HL-60 (cell line): Measurements from ENCODE around the gene LCN6.

ENCODE experiments used
- GABPA ChIP-seq: IDR thresholded peaks from 2 replicates; pipeline ENCODE4 v1.6.1; 2012; ENCODE audit warnings: low read depth
- TF ChIP-seq, protein P1 (sequence below): IDR thresholded peaks from one replicate; pipeline ENCODE4 v1.5.1; 2011; ENCODE audit warnings: low read length, control low read depth, inconsistent platforms; ENCODE audit not compliant: insufficient read depth
- TF ChIP-seq, protein P2 (sequence below): IDR thresholded peaks from 2 replicates; pipeline ENCODE4 v1.6.1; 2012; ENCODE audit warnings: low read depth; ENCODE audit not compliant: insufficient replicate concordance

DNA sequence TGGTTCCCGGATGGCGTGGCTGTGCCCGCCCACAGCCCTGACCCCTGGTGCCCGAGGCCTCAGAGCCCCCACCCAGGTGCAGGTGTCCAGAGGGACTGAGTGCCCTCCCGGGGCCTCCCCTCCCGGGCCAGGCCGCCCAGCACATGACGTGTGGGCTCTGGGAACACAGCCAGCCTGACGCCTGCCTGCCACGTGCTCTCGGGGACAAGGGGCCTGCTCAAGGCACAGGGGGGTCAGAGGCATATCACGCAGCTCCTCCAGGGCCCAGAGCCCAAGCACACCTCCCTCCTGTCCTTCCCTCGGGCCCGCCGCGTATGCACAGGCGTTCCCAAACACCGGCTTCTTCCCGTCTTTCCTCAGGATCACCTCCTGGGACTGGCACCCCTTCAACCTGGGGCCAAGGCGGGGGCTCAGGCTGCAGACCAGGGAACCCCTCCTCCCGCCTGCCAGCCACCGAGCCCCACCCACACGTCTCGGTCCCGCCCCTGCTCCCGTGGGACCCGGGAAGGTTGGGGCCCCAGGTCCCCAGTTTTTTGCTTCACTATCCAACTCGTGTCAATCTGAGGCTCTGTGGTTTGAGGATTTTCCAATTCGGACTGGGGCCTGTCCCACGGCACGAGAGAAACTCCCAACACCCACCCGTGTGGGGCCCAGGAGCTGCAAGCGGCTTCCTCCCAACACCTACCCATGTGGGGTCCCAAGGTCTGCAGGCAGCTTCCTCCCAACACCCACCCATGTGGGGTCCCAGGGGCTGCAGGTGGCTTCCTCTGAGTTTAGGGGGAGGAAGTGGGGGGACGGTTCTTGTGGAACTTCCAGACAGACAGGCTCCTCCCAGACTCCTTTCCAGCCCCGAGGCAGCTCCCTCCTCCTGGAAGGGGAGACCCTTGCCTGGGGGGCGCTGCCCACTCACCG lies 7.1 kb downstream of the LCN6 start:
- TF ChIP-seq, protein P1, sequence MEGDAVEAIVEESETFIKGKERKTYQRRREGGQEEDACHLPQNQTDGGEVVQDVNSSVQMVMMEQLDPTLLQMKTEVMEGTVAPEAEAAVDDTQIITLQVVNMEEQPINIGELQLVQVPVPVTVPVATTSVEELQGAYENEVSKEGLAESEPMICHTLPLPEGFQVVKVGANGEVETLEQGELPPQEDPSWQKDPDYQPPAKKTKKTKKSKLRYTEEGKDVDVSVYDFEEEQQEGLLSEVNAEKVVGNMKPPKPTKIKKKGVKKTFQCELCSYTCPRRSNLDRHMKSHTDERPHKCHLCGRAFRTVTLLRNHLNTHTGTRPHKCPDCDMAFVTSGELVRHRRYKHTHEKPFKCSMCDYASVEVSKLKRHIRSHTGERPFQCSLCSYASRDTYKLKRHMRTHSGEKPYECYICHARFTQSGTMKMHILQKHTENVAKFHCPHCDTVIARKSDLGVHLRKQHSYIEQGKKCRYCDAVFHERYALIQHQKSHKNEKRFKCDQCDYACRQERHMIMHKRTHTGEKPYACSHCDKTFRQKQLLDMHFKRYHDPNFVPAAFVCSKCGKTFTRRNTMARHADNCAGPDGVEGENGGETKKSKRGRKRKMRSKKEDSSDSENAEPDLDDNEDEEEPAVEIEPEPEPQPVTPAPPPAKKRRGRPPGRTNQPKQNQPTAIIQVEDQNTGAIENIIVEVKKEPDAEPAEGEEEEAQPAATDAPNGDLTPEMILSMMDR = no peak
- TF ChIP-seq, protein P2, sequence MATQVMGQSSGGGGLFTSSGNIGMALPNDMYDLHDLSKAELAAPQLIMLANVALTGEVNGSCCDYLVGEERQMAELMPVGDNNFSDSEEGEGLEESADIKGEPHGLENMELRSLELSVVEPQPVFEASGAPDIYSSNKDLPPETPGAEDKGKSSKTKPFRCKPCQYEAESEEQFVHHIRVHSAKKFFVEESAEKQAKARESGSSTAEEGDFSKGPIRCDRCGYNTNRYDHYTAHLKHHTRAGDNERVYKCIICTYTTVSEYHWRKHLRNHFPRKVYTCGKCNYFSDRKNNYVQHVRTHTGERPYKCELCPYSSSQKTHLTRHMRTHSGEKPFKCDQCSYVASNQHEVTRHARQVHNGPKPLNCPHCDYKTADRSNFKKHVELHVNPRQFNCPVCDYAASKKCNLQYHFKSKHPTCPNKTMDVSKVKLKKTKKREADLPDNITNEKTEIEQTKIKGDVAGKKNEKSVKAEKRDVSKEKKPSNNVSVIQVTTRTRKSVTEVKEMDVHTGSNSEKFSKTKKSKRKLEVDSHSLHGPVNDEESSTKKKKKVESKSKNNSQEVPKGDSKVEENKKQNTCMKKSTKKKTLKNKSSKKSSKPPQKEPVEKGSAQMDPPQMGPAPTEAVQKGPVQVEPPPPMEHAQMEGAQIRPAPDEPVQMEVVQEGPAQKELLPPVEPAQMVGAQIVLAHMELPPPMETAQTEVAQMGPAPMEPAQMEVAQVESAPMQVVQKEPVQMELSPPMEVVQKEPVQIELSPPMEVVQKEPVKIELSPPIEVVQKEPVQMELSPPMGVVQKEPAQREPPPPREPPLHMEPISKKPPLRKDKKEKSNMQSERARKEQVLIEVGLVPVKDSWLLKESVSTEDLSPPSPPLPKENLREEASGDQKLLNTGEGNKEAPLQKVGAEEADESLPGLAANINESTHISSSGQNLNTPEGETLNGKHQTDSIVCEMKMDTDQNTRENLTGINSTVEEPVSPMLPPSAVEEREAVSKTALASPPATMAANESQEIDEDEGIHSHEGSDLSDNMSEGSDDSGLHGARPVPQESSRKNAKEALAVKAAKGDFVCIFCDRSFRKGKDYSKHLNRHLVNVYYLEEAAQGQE = no peak
- no peak for TF ChIP-seq GABPA
